ENCODE data around the gene TIPIN.

The TIPIN gene

DNA sequence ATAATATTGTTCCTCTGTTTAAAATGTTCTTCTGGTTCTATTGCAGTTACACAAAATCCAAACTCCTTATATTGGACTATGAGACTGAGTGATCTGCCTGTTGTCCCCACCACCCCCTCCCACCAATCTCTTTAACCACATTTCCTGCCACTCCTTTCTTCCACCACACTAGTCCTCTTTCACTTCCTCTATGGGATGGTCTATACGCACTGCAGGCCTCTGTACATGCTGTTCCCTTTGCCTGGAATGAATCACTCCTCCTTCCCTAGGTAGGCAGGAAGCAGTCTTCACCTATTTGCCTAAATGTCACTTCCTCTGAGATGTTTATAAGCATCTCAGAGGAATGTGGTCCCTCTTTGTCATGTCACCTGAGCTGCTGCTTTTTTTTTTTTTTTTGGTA, 34.2 kb upstream of the TIPIN start:
- TF ChIP-seq TAF1 (IDR thresholded peaks at IDR 0.05; ENCODE audit: low read depth): no peak
- TF ChIP-seq, protein P1, sequence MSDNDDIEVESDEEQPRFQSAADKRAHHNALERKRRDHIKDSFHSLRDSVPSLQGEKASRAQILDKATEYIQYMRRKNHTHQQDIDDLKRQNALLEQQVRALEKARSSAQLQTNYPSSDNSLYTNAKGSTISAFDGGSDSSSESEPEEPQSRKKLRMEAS (IDR thresholded peaks at IDR 0.05): no peak
- no peak for TF ChIP-seq EGR1 (IDR thresholded peaks at IDR 0.05)
- TF ChIP-seq TCF12 (IDR thresholded peaks at IDR 0.05; ENCODE audit: low read depth): no peak
- no peak for TF ChIP-seq CEBPB (IDR thresholded peaks at IDR 0.05)
- TF ChIP-seq ZBTB7A (IDR thresholded peaks at IDR 0.05; ENCODE audit: low read depth): no peak
- no peak for TF ChIP-seq FOXM1 (IDR thresholded peaks at IDR 0.05; ENCODE audit: borderline replicate concordance, low read depth)

- TF ChIP-seq TEAD4 (IDR thresholded peaks at IDR 0.05): no peak
- no peak for TF ChIP-seq TCF12 (IDR thresholded peaks at IDR 0.05; ENCODE audit: low read depth)
- no peak for TF ChIP-seq FOXM1 (IDR thresholded peaks at IDR 0.05; ENCODE audit: borderline replicate concordance, low read depth)
- no peak for TF ChIP-seq EGR1 (IDR thresholded peaks at IDR 0.05)
- TF ChIP-seq RAD21 (IDR thresholded peaks at IDR 0.05; ENCODE audit: low read depth): no peak
- TF ChIP-seq CREB1 (IDR thresholded peaks at IDR 0.05; ENCODE audit: low read depth): no peak
- TF ChIP-seq ZBTB7A (IDR thresholded peaks at IDR 0.05; ENCODE audit: low read depth): no peak
- no peak for TF ChIP-seq NFIC (IDR thresholded peaks at IDR 0.05)
- no peak for TF ChIP-seq USF1 (IDR thresholded peaks at IDR 0.05)
- TF ChIP-seq CEBPB (IDR thresholded peaks at IDR 0.05): no peak
- TF ChIP-seq, protein P1 (IDR thresholded peaks at IDR 0.05): no peak
- no peak for TF ChIP-seq REST (IDR thresholded peaks at IDR 0.05; ENCODE audit: low read depth)
- no peak for TF ChIP-seq TAF1 (IDR thresholded peaks at IDR 0.05; ENCODE audit: low read depth)
Observed at GRCh38 chr15:66389859-66390381, 33.4 kb upstream of the TIPIN start.

GRCh38 chr15:66389098-66389858, 32.8 kb upstream of the TIPIN start:
- TF ChIP-seq CEBPB (IDR thresholded peaks at IDR 0.05): no peak
- no peak for TF ChIP-seq EP300 (IDR thresholded peaks at IDR 0.05; ENCODE audit: borderline replicate concordance)
- TF ChIP-seq TAF1 (IDR thresholded peaks at IDR 0.05; ENCODE audit: low read depth): no peak
- TF ChIP-seq TEAD4 (IDR thresholded peaks at IDR 0.05): no peak
- TF ChIP-seq NFIC (IDR thresholded peaks at IDR 0.05): no peak
- no peak for TF ChIP-seq ZBTB7A (IDR thresholded peaks at IDR 0.05; ENCODE audit: low read depth)
- no peak for TF ChIP-seq FOXM1 (IDR thresholded peaks at IDR 0.05; ENCODE audit: borderline replicate concordance, low read depth)
- TF ChIP-seq YY1 (IDR thresholded peaks at IDR 0.05; ENCODE audit: low read depth): no peak
- TF ChIP-seq EGR1 (IDR thresholded peaks at IDR 0.05): no peak
- no peak for TF ChIP-seq CREB1 (IDR thresholded peaks at IDR 0.05; ENCODE audit: low read depth)
- TF ChIP-seq, protein P1 (IDR thresholded peaks at IDR 0.05): no peak

GRCh38 chr15:66388576-66388975, 32.1 kb upstream of the TIPIN start:
- TF ChIP-seq ZBTB7A (IDR thresholded peaks at IDR 0.05; ENCODE audit: low read depth): no peak
- TF ChIP-seq FOXM1 (IDR thresholded peaks at IDR 0.05; ENCODE audit: borderline replicate concordance, low read depth): no peak
- TF ChIP-seq TEAD4 (IDR thresholded peaks at IDR 0.05): no peak
- TF ChIP-seq USF1 (IDR thresholded peaks at IDR 0.05): no peak
- TF ChIP-seq EP300 (IDR thresholded peaks at IDR 0.05; ENCODE audit: borderline replicate concordance): no peak
- TF ChIP-seq RAD21 (IDR thresholded peaks at IDR 0.05; ENCODE audit: low read depth): no peak
- TF ChIP-seq CEBPB (IDR thresholded peaks at IDR 0.05): no peak
- TF ChIP-seq NFIC (IDR thresholded peaks at IDR 0.05): no peak
- no peak for TF ChIP-seq YY1 (IDR thresholded peaks at IDR 0.05; ENCODE audit: low read depth)
- TF ChIP-seq TCF12 (IDR thresholded peaks at IDR 0.05; ENCODE audit: low read depth): no peak
- no peak for TF ChIP-seq REST (IDR thresholded peaks at IDR 0.05; ENCODE audit: low read depth)
- TF ChIP-seq, protein P1 (IDR thresholded peaks at IDR 0.05): no peak
- no peak for TF ChIP-seq EGR1 (IDR thresholded peaks at IDR 0.05)
- no peak for TF ChIP-seq TAF1 (IDR thresholded peaks at IDR 0.05; ENCODE audit: low read depth)

- no peak for TF ChIP-seq CEBPB (IDR thresholded peaks at IDR 0.05)
Observed at GRCh38 chr15:66388043-66388363, 31.5 kb upstream of the TIPIN start.
